DOHH2 (cell line): ENCODE measurements around the gene SMIM38.

Experiments
- H3F3A ChIP-seq: fragments of 200-600 bp; sonication (generic), shearing (Covaris generic); 2 replicates; pipeline ENCODE4 v1.6.0; 2016; ENCODE audit warnings: antibody characterized with exemption, mild to moderate bottlenecking; ENCODE audit not compliant: control insufficient read depth, insufficient read depth
- H3K27ac ChIP-seq: fragments of 200-600 bp; sonication (generic); 2 replicates; pipeline ENCODE4 v1.5.1; 2014; ENCODE audit warnings: low read depth, mild to moderate bottlenecking, low read length, moderate library complexity
- H3K27me3 ChIP-seq: fragments of 200-600 bp; sonication (generic); 2 replicates; pipeline ENCODE4 v1.6.1; 2014; ENCODE audit warnings: mild to moderate bottlenecking, low read length, mixed read lengths; ENCODE audit not compliant: control insufficient read depth
- H3K36me3 ChIP-seq: fragments of 200-600 bp; sonication (generic); 2 replicates; pipeline ENCODE4 v1.6.1; 2014; ENCODE audit warnings: mild to moderate bottlenecking, low read length, moderate library complexity, mixed read lengths; ENCODE audit not compliant: control insufficient read depth
- H3K4me1 ChIP-seq: fragments of 200-600 bp; sonication (generic); 2 replicates; pipeline ENCODE4 v1.6.1; 2014; ENCODE audit warnings: mild to moderate bottlenecking, low read length, mixed read lengths; ENCODE audit not compliant: control insufficient read depth
- H3K4me2 ChIP-seq: fragments of 200-600 bp; sonication (generic); 2 replicates; pipeline ENCODE4 v1.6.0; 2014; ENCODE audit warnings: mild to moderate bottlenecking, low read length, moderate library complexity
- H3K4me3 ChIP-seq: fragments of 200-600 bp; sonication (generic); 2 replicates; pipeline ENCODE4 v1.5.1; 2014; ENCODE audit warnings: mild to moderate bottlenecking, low read length, mixed read lengths
- H3K79me2 ChIP-seq: fragments of 200-600 bp; sonication (generic); 2 replicates; pipeline ENCODE4 v1.6.1; 2014; ENCODE audit warnings: mild to moderate bottlenecking, low read length, mixed read lengths; ENCODE audit not compliant: control insufficient read depth
- H3K9me2 ChIP-seq: fragments of 200-600 bp; sonication (generic); replicated peaks from 2 replicates; pipeline ENCODE4 v1.6.1; 2014; ENCODE audit warnings: mild to moderate bottlenecking, low read length, mixed read lengths; ENCODE audit not compliant: control insufficient read depth
- H3K9me3 ChIP-seq: fragments of 200-600 bp; sonication (generic); 2 replicates; pipeline ENCODE4 v1.6.1; 2014; ENCODE audit warnings: antibody characterized with exemption, low read length, mixed read lengths; ENCODE audit not compliant: control insufficient read depth, insufficient read depth
- H4K20me1 ChIP-seq: fragments of 200-600 bp; sonication (generic); 2 replicates; pipeline ENCODE4 v1.6.0; 2014; ENCODE audit warnings: low read depth, mild to moderate bottlenecking, antibody characterized with exemption, low read length, moderate library complexity; ENCODE audit not compliant: control insufficient read depth, insufficient read depth
- CTCF ChIP-seq: fragments of 200-600 bp; sonication (generic); IDR thresholded peaks from one replicate; pipeline ENCODE4 v1.5.1; 2014; ENCODE audit warnings: antibody characterized with exemption, mild to moderate bottlenecking, low read depth, low read length; ENCODE audit not compliant: poor library complexity, severe bottlenecking
- EZH2phosphoT487 ChIP-seq: fragments of 200-600 bp; sonication (generic); IDR thresholded peaks from 2 replicates; pipeline ENCODE4 v1.6.1; 2017; ENCODE audit warnings: borderline replicate concordance, mild to moderate bottlenecking, antibody characterized with exemption, low read length, moderate library complexity, mixed read lengths

Gene SMIM38

GRCh38 chr11:69156235-69156639 is 502 bp downstream of the SMIM38 start:
- no peak for TF ChIP-seq EZH2phosphoT487
- TF ChIP-seq CTCF, result no peak
- Histone ChIP-seq H3K79me2 (no peaks in the 10 kb centered on the region), H3F3A (no peaks in the 10 kb centered on the region), H3K27me3 (no peaks in the 10 kb centered on the region), H3K27ac (no peak overlapping the region), H3K4me2 (no peak overlapping the region), H3K4me3 (no peak overlapping the region), H3K9me3 (no peaks in the 10 kb centered on the region), H3K9me2 (no peaks in the 10 kb centered on the region), H3K4me1 (no peaks in the 10 kb centered on the region), H3K36me3 (no peaks in the 10 kb centered on the region), H4K20me1 (no peaks in the 10 kb centered on the region)

GRCh38 chr11:69156673-69157155 is 979 bp downstream of the SMIM38 start:
- Histone ChIP-seq H3K27me3 (no peaks in the 10 kb centered on the region), H3K36me3 (no peaks in the 10 kb centered on the region), H4K20me1 (no peaks in the 10 kb centered on the region), H3K4me2 (no peak overlapping the region), H3K27ac (no peak overlapping the region), H3K4me3 (no peak overlapping the region), H3K79me2 (no peaks in the 10 kb centered on the region), H3F3A (no peaks in the 10 kb centered on the region), H3K9me2 (no peaks in the 10 kb centered on the region), H3K4me1 (no peaks in the 10 kb centered on the region), H3K9me3 (no peaks in the 10 kb centered on the region)
- TF ChIP-seq EZH2phosphoT487, result no peak
- TF ChIP-seq CTCF, result no peak

- H3K4me2 ChIP-seq, result no peak overlapping the region
- H3K4me1 ChIP-seq, result no peaks in the 10 kb centered on the region
- H4K20me1 ChIP-seq, result no peaks in the 10 kb centered on the region
- TF ChIP-seq EZH2phosphoT487 (no peak), CTCF (no peak)
- H3K36me3 ChIP-seq, result no peaks in the 10 kb centered on the region
- H3K9me2 ChIP-seq, result no peaks in the 10 kb centered on the region
- H3K4me3 ChIP-seq, result no peak overlapping the region
- H3F3A ChIP-seq, result no peaks in the 10 kb centered on the region
- no peaks in the 10 kb centered on the region for H3K27me3 ChIP-seq
- H3K9me3 ChIP-seq, result no peaks in the 10 kb centered on the region
- no peak overlapping the region for H3K27ac ChIP-seq
- no peaks in the 10 kb centered on the region for H3K79me2 ChIP-seq
These were observed 1.6 kb downstream of the SMIM38 start for GRCh38 chr11:69157156-69157821.
